GM12878 (cell line): Measurements from ENCODE around the gene UBAC2. TPM values are rescaled to one million over a fixed set of nuclear protein-coding genes. Genes with fewer than 3 reads are reported as not detected.

Experiments used
- CREM ChIP-seq: IDR thresholded peaks from 2 replicates; pipeline ENCODE4 v1.6.1; 2014; ENCODE audit warnings: antibody characterized with exemption, low read depth
- EED ChIP-seq: sonication (generic); IDR thresholded peaks from 2 replicates; pipeline ENCODE4 v1.6.1; 2016; ENCODE audit warnings: antibody characterized with exemption, low read depth
- EP300 ChIP-seq, 2 experiments: fragments of 150-350 bp in 1 of 2; IDR thresholded peaks; 2 replicates each; pipeline ENCODE4 v1.6.1; 2011 to 2012; ENCODE audit warnings: low read depth in 2 of 2, low read length in 2 of 2, borderline replicate concordance in 1 of 2, improper control_type of control experiment in 1 of 2, inconsistent platforms in 1 of 2; ENCODE audit not compliant: control insufficient read depth in 1 of 2
- ETV6 ChIP-seq, 2 experiments: fragments of 450-650 bp in 1 of 2; IDR thresholded peaks in 1 of 2; conservative IDR thresholded peaks in 1 of 2; 2 replicates each; pipeline ENCODE4 v1.6.1; 2014; ENCODE audit warnings: antibody characterized with exemption in 1 of 2, borderline replicate concordance in 1 of 2, low read depth in 1 of 2, mild to moderate bottlenecking in 1 of 2, moderate library complexity in 1 of 2
- LARP7 ChIP-seq: fragments of 450-650 bp; IDR thresholded peaks from 2 replicates; pipeline ENCODE4 v1.6.1; 2017; ENCODE audit warnings: mild to moderate bottlenecking
- MLLT1 ChIP-seq: fragments of 450-650 bp; IDR thresholded peaks from 2 replicates; pipeline ENCODE4 v1.6.1; 2016; ENCODE audit warnings: mild to moderate bottlenecking
- RAD21 ChIP-seq: IDR thresholded peaks from 2 replicates; pipeline ENCODE4 v1.6.1; 2011; ENCODE audit warnings: mild to moderate bottlenecking, low read depth, low read length, moderate library complexity; ENCODE audit not compliant: insufficient read depth
- TBL1XR1 ChIP-seq: IDR thresholded peaks from 2 replicates; pipeline ENCODE4 v1.6.1; 2012; ENCODE audit warnings: low read depth, low read length, improper control_type of control experiment
- TCF12 ChIP-seq: IDR thresholded peaks from 2 replicates; pipeline ENCODE4 v1.6.1; 2011; ENCODE audit warnings: low read depth, mild to moderate bottlenecking, low read length
- polyA plus RNA-seq, 11 experiments: library from polyadenylated mRNA; depleted of rRNA in 4 of 11; unstranded in 6 of 11; stranded (reverse) in 5 of 11; fragments of >200 nt; fragmentation: Nextera tagmentation in 4 of 11; fragmentation: Illumina TruSeq in 1 of 11; extraction: Ambion mirVana in 4 of 11; extraction: Trizol in 1 of 11; gene quantifications; 1 replicate in 1 of 11; 2 replicates in 10 of 11; pipeline versions ENCODE4 v1.2.1 to v1.2.3, GENCODE V29; 2011 to 2016; ENCODE audit warnings: inconsistent platforms in 2 of 11, missing spikeins in 2 of 11, low read depth in 1 of 11
- total RNA-seq, 4 experiments: library from RNA; depleted of rRNA in 3 of 4; stranded (reverse); fragments of >200 nt in 3 of 4; fragmentation: Illumina TruSeq in 1 of 4; extraction: Trizol in 1 of 4; gene quantifications; 2 replicates each; pipeline versions ENCODE4 v1.2.1 to v1.2.3, GENCODE V29; 2013 to 2021

Gene UBAC2
- total and polyA plus RNA-seq, 10 of the 15 experiments (the other 5 are each of a cell fraction or from before 2014, with no cell fraction given), result 3.0 to 54.6 (median 17.4) TPM

GRCh38 chr13:99367663-99368448 is 167.2 kb downstream of the UBAC2 start (continued):
- peak; percentile 63 for TF ChIP-seq MLLT1
- 0 out of 2 replicates have a peak, but pooled peaks have one; percentile 17 for TF ChIP-seq TBL1XR1
- peak; percentile 25; the same call in 1 of the 2 replicates for TF ChIP-seq RAD21
- TF ChIP-seq LARP7, result no peak
- no peak for TF ChIP-seq ETV6 (conservative IDR thresholded peaks at IDR 0.05 in 1 of 2, IDR thresholded peaks at IDR 0.05 in 1 of 2; ENCODE audit: borderline replicate concordance in 1 of 2, low read depth in 1 of 2)
- no peak for TF ChIP-seq TCF12
- peak; percentile 52; the same call in 1 of the 2 replicates for TF ChIP-seq EED
- peak in 1 of 2 experiments; percentile 25; a peak in 1 of 4 replicates for TF ChIP-seq EP300 (IDR thresholded peaks at IDR 0.05; ENCODE audit: borderline replicate concordance in 1 of 2, control insufficient read depth in 1 of 2, low read depth in 2 of 2, low read length in 2 of 2)
- TF ChIP-seq CREM, result 0 out of 2 replicates have a peak, but pooled peaks have one; percentile 22
